H9 (cell line): Measurements from ENCODE around the gene TJP2. TPM values are rescaled to one million over a fixed set of nuclear protein-coding genes. Genes with fewer than 3 reads are reported as not detected.
A peak's percentile ranks its signal among the peaks of the same experiment; 100 is the strongest.

Source experiments
- DNase-seq: peaks from one replicate; pipeline ENCODE4 v3.0.0-alpha.2; 2017
- H2AFZ ChIP-seq: one replicate; pipeline ENCODE4 v1.6.1; 2013; ENCODE audit warnings: mild to moderate bottlenecking, low read length, control low read depth, moderate library complexity
- H2AK5ac ChIP-seq: 2 replicates; pipeline ENCODE4 v1.6.1; 2013; ENCODE audit warnings: low read length, control low read depth, mixed read lengths; ENCODE audit not compliant: insufficient read length
- H2BK120ac ChIP-seq: one replicate; pipeline ENCODE4 v1.6.1; 2013; ENCODE audit warnings: low read depth, mild to moderate bottlenecking, low read length, control low read depth, inconsistent platforms; ENCODE audit not compliant: poor library complexity, severe bottlenecking
- H2BK12ac ChIP-seq: 2 replicates; pipeline ENCODE4 v1.6.1; 2013; ENCODE audit warnings: low read length, control low read depth, mixed read lengths, low read depth; ENCODE audit not compliant: insufficient read length
- H2BK15ac ChIP-seq: 2 replicates; pipeline ENCODE4 v1.6.1; 2013; ENCODE audit warnings: low read depth, low read length, control low read depth
- H2BK20ac ChIP-seq: one replicate; pipeline ENCODE4 v1.6.1; 2013; ENCODE audit warnings: low read depth, mild to moderate bottlenecking, low read length, control low read depth, inconsistent platforms; ENCODE audit not compliant: poor library complexity, severe bottlenecking
- H2BK5ac ChIP-seq: 2 replicates; pipeline ENCODE4 v1.6.1; 2013; ENCODE audit warnings: low read length, control low read depth, mixed read lengths; ENCODE audit not compliant: insufficient read length
- H3K14ac ChIP-seq: 2 replicates; pipeline ENCODE4 v1.6.1; 2013; ENCODE audit warnings: low read length, control low read depth; ENCODE audit not compliant: insufficient read depth
- H3K18ac ChIP-seq: 2 replicates; pipeline ENCODE4 v1.6.1; 2013; ENCODE audit warnings: low read depth, mild to moderate bottlenecking, mixed read lengths, low read length, control low read depth; ENCODE audit not compliant: insufficient read length
- H3K23ac ChIP-seq: 2 replicates; pipeline ENCODE4 v1.6.1; 2013; ENCODE audit warnings: low read length, control low read depth, mixed read lengths, low read depth; ENCODE audit not compliant: insufficient read length
- H3K23me2 ChIP-seq: 2 replicates; pipeline ENCODE4 v1.6.1; 2013; ENCODE audit warnings: low read depth, mild to moderate bottlenecking, mixed read lengths, low read length, control low read depth; ENCODE audit not compliant: insufficient read length, poor library complexity, severe bottlenecking
- H3K27ac ChIP-seq: 2 replicates; pipeline ENCODE4 v1.5.1; 2013; ENCODE audit warnings: low read length, control low read depth, mixed read lengths, low read depth; ENCODE audit not compliant: insufficient read length
- H3K27me3 ChIP-seq: 2 replicates; pipeline ENCODE4 v1.6.1; 2013; ENCODE audit warnings: low read length, control low read depth, inconsistent platforms; ENCODE audit not compliant: insufficient read depth
- H3K4ac ChIP-seq: 2 replicates; pipeline ENCODE4 v1.6.1; 2013; ENCODE audit warnings: low read depth, mild to moderate bottlenecking, control low read depth, inconsistent platforms, low read length, moderate library complexity
- H3K4me1 ChIP-seq: 2 replicates; pipeline ENCODE4 v1.6.1; 2013; ENCODE audit warnings: low read length, control low read depth, inconsistent platforms; ENCODE audit not compliant: insufficient read depth
- H3K4me2 ChIP-seq: 2 replicates; pipeline ENCODE4 v1.6.1; 2013; ENCODE audit warnings: low read length, control low read depth, mixed read lengths; ENCODE audit not compliant: insufficient read length, insufficient read depth
- H3K56ac ChIP-seq: 2 replicates; pipeline ENCODE4 v1.6.1; 2013; ENCODE audit warnings: low read depth, mild to moderate bottlenecking, mixed read lengths, low read length, control low read depth; ENCODE audit not compliant: insufficient read length
- H3K79me1 ChIP-seq: 2 replicates; pipeline ENCODE4 v1.6.1; 2013; ENCODE audit warnings: low read depth, mild to moderate bottlenecking, moderate library complexity, low read length, control low read depth, inconsistent platforms; ENCODE audit not compliant: insufficient read depth, poor library complexity, severe bottlenecking
- H3K79me2 ChIP-seq: 2 replicates; pipeline ENCODE4 v1.6.1; 2013; ENCODE audit warnings: low read length, control low read depth, inconsistent platforms; ENCODE audit not compliant: insufficient read depth
- H3K9ac ChIP-seq: 2 replicates; pipeline ENCODE4 v1.6.1; 2013; ENCODE audit warnings: low read length, control low read depth, mixed read lengths; ENCODE audit not compliant: insufficient read length; ENCODE audit errors: extremely low read depth
- H3K9me3 ChIP-seq: one replicate; pipeline ENCODE4 v1.6.1; 2013; ENCODE audit warnings: low read depth, low read length, inconsistent platforms; ENCODE audit not compliant: control insufficient read depth
- H3T11ph ChIP-seq: one replicate; pipeline ENCODE4 v1.6.1; 2013; ENCODE audit warnings: mild to moderate bottlenecking, low read length, control low read depth, inconsistent platforms
- H4K20me1 ChIP-seq: one replicate; pipeline ENCODE4 v1.6.1; 2013; ENCODE audit not compliant: control insufficient read depth, insufficient read length, insufficient read depth
- H4K5ac ChIP-seq: 2 replicates; pipeline ENCODE4 v1.6.1; 2013; ENCODE audit warnings: low read depth, mild to moderate bottlenecking, mixed read lengths, low read length, control low read depth; ENCODE audit not compliant: insufficient read length
- H4K8ac ChIP-seq: replicated peaks from 2 replicates; pipeline ENCODE4 v1.6.1; 2013; ENCODE audit warnings: low read length, control low read depth, mixed read lengths, low read depth; ENCODE audit not compliant: insufficient read length
- H4K91ac ChIP-seq: 2 replicates; pipeline ENCODE4 v1.6.1; 2013; ENCODE audit warnings: low read depth, mild to moderate bottlenecking, moderate library complexity, mixed read lengths, low read length, control low read depth; ENCODE audit not compliant: insufficient read length
- H3K27ac Mint-ChIP-seq, 3 experiments: 2 replicates in 2 of 3; 3 replicates in 1 of 3; pipeline ENCODE4 v1.8.0; 2020 to 2021; ENCODE audit warnings: mixed read lengths in 3 of 3, mild to moderate bottlenecking in 1 of 3, moderate library complexity in 1 of 3
- H3K27me3 Mint-ChIP-seq: 2 replicates; pipeline ENCODE4 v1.8.0; 2021; ENCODE audit warnings: low read depth, mild to moderate bottlenecking, moderate library complexity, mixed read lengths
- H3K36me3 Mint-ChIP-seq, 3 experiments: 2 replicates in 2 of 3; 3 replicates in 1 of 3; pipeline ENCODE4 v1.8.0; 2020 to 2021; ENCODE audit warnings: low read depth in 3 of 3, mixed read lengths in 3 of 3; ENCODE audit not compliant: insufficient read depth in 1 of 3
- H3K4me1 Mint-ChIP-seq, 2 experiments: 2 replicates each; pipeline ENCODE4 v1.8.0; 2020; ENCODE audit warnings: mixed read lengths in 2 of 2
- H3K4me3 Mint-ChIP-seq, 2 experiments: 2 replicates in 1 of 2; 3 replicates in 1 of 2; pipeline ENCODE4 v1.8.0; 2020 to 2021; ENCODE audit warnings: mild to moderate bottlenecking in 2 of 2, mixed read lengths in 2 of 2, moderate library complexity in 1 of 2
- H3K9me3 Mint-ChIP-seq, 2 experiments: 2 replicates in 1 of 2; 3 replicates in 1 of 2; pipeline ENCODE4 v1.8.0; 2020; ENCODE audit warnings: mild to moderate bottlenecking in 2 of 2, mixed read lengths in 2 of 2, moderate library complexity in 1 of 2
- CTCF ChIP-seq: fragments of 200-600 bp; sonication (generic); conservative IDR thresholded peaks from 3 replicates; pipeline ENCODE4 v1.8.0; 2021; ENCODE audit warnings: antibody characterized with exemption, mild to moderate bottlenecking
- WGBS: extraction: QIAGEN DNeasy Blood & Tissue Kit; methylation state at CpG from one replicate; pipeline ENCODE4 v1.1.7; 2013; ENCODE audit warnings: missing lambda C conversion rate, low lambda C conversion rate, mixed read lengths; ENCODE audit not compliant: insufficient read length; ENCODE audit errors: extremely low coverage; 5-methylcytosine and 5-hydroxymethylcytosine counted together
- total RNA-seq: library from RNA; stranded (reverse); gene quantifications from 2 replicates; pipeline ENCODE4 v1.2.1, GENCODE V29; 2021

TJP2 gene
- total RNA-seq, 1 experiment from 2014 or later = 130 TPM

GRCh38 chr9:69195668-69196067 is 21.6 kb downstream of the TJP2 start:
- no CpG with 5 or more reads among the region's 3 CpGs for WGBS
- H3K36me3 Mint-ChIP-seq = peaks cover 0 to 2% (median 0%) of the 10 kb centered on the region in 3 experiments; a peak in 1 of 7 replicates

More at GRCh38 chr9:69195668-69196067, 21.6 kb downstream of the TJP2 start:
- H3K4me2 ChIP-seq = no peak overlapping the region
- no peak overlapping the region for H3K4ac ChIP-seq
- no peak overlapping the region for H3K56ac ChIP-seq
- no peaks in the 10 kb centered on the region for H4K20me1 ChIP-seq
- no peak overlapping the region for H2BK5ac ChIP-seq
- H3T11ph ChIP-seq = no peak overlapping the region
- H3K4me1 ChIP-seq = peaks cover 8% of the 10 kb centered on the region; the same call in 1 of the 2 replicates
- H3K79me2 ChIP-seq = peaks cover 7% of the 10 kb centered on the region; the same call in 1 of the 2 replicates
- H3K4me3 Mint-ChIP-seq = no peak overlapping the region
- no peak for TF ChIP-seq CTCF
- no peak overlapping the region for H4K8ac ChIP-seq
- no peak overlapping the region for H2AFZ ChIP-seq
- no peaks in the 10 kb centered on the region for H3K9me3 Mint-ChIP-seq
- no peak overlapping the region for H2BK120ac ChIP-seq
- no peak overlapping the region for H3K14ac ChIP-seq
- H3K9me3 ChIP-seq = no peaks in the 10 kb centered on the region
- H2BK12ac ChIP-seq = no peak overlapping the region
- H4K5ac ChIP-seq = no peak overlapping the region
- H2AK5ac ChIP-seq = no peak overlapping the region
- peaks cover 2% of the 10 kb centered on the region for H3K79me1 ChIP-seq
- H3K4me1 Mint-ChIP-seq = peaks cover 33 to 41% of the 10 kb centered on the region in 2 experiments
- H2BK20ac ChIP-seq = no peak overlapping the region
- no peak overlapping the region for H4K91ac ChIP-seq
- no peak overlapping the region for H2BK15ac ChIP-seq
- no peak overlapping the region for H3K27ac ChIP-seq
- no peaks in the 10 kb centered on the region for H3K27me3 ChIP-seq
- H3K23me2 ChIP-seq = no peaks in the 10 kb centered on the region
- no peaks in the 10 kb centered on the region for H3K27me3 Mint-ChIP-seq
- H3K18ac ChIP-seq = no peak overlapping the region
- no peak overlapping the region for H3K9ac ChIP-seq
- DNase-seq = no peak
- H3K27ac Mint-ChIP-seq = peak overlapping the region in 2 of 3 experiments; percentile 41 to 49; a peak in 3 of 7 replicates
- no peak overlapping the region for H3K23ac ChIP-seq
